Smooth muscle cell (in vitro differentiated cells): Measurements from ENCODE around the gene C17orf50. TPM values are rescaled to one million over a fixed set of nuclear protein-coding genes. Genes with fewer than 3 reads are reported as not detected.

ENCODE experiments used
- DNase-seq: peaks from one replicate; lab custom pipeline; 2025; ENCODE audit not compliant: unreplicated experiment; lab: John Stamatoyannopoulos, UW
- H2AFZ ChIP-seq: fragments of 200-600 bp; sonication (generic); 2 replicates; pipeline ENCODE4 v1.6.0; 2016; ENCODE audit warnings: antibody characterized with exemption, low read depth, mild to moderate bottlenecking
- H3F3A ChIP-seq: fragments of 200-600 bp; sonication (generic); 2 replicates; pipeline ENCODE4 v1.6.0; 2017; ENCODE audit warnings: antibody characterized with exemption, low read depth
- H3K27ac ChIP-seq: fragments of 200-600 bp; sonication (generic); 2 replicates; pipeline ENCODE4 v1.5.1; 2016; ENCODE audit warnings: low read depth, mild to moderate bottlenecking
- H3K27me3 ChIP-seq: fragments of 200-600 bp; sonication (generic); 2 replicates; pipeline ENCODE4 v1.6.1; 2016; ENCODE audit warnings: low read depth, mild to moderate bottlenecking
- H3K36me3 ChIP-seq: fragments of 200-600 bp; sonication (generic); 2 replicates; pipeline ENCODE4 v1.5.1; 2016; ENCODE audit warnings: low read depth
- H3K4me1 ChIP-seq: fragments of 200-600 bp; sonication (generic); 2 replicates; pipeline ENCODE4 v1.5.1; 2016; ENCODE audit warnings: low read depth
- H3K4me2 ChIP-seq: fragments of 200-600 bp; sonication (generic); 2 replicates; pipeline ENCODE4 v1.6.0; 2016; ENCODE audit warnings: mild to moderate bottlenecking
- H3K4me3 ChIP-seq: fragments of 200-600 bp; sonication (generic); 2 replicates; pipeline ENCODE4 v1.5.1; 2016; ENCODE audit warnings: mild to moderate bottlenecking
- H3K79me2 ChIP-seq: fragments of 200-600 bp; sonication (generic); 2 replicates; pipeline ENCODE4 v1.6.0; 2016; ENCODE audit warnings: low read depth, mild to moderate bottlenecking
- H3K9ac ChIP-seq: fragments of 200-600 bp; sonication (generic); 2 replicates; pipeline ENCODE4 v1.6.0; 2016; ENCODE audit warnings: low read depth
- H3K9me3 ChIP-seq: fragments of 200-600 bp; sonication (generic); replicated peaks from 2 replicates; pipeline ENCODE4 v1.5.1; 2016; ENCODE audit warnings: low read depth
- H4K20me1 ChIP-seq: fragments of 200-600 bp; sonication (generic); 2 replicates; pipeline ENCODE4 v1.6.0; 2016; ENCODE audit warnings: low read depth
- CTCF ChIP-seq: fragments of 200-600 bp; sonication (generic); IDR thresholded peaks from 2 replicates; pipeline ENCODE4 v1.5.1; 2017; ENCODE audit warnings: borderline replicate concordance, mild to moderate bottlenecking, antibody characterized with exemption; ENCODE audit not compliant: insufficient read depth, poor library complexity, severe bottlenecking
- WGBS: methylation state at CpG from one replicate; pipeline ENCODE4 v1.1.7; 2016; ENCODE audit warnings: low lambda C conversion rate; 5-methylcytosine and 5-hydroxymethylcytosine counted together
- polyA plus RNA-seq: library from polyadenylated mRNA; unstranded; fragments of >200 nt; fragmentation: Nextera tagmentation; extraction: Ambion mirVana; gene quantifications from 2 replicates; pipeline ENCODE4 v1.2.1, GENCODE V29; 2016
- total RNA-seq: library from RNA; depleted of rRNA; stranded (reverse); fragments of >200 nt; gene quantifications from 2 replicates; pipeline ENCODE4 v1.2.3, GENCODE V29; 2014

The C17orf50 gene
- total and polyA plus RNA-seq, 2 experiments from 2014 or later: 0.33 TPM; not detected in 1

GRCh38 chr17:35774499-35774898, 13.8 kb downstream of the C17orf50 start:
- Histone ChIP-seq H3K27ac (no peak overlapping the region), H3K4me2 (peak overlapping the region; percentile 8), H3K9me3 (no peaks in the 10 kb centered on the region), H3K79me2 (no peaks in the 10 kb centered on the region), H3K4me1 (peaks cover 25% of the 10 kb centered on the region), H3F3A (peaks cover 27% of the 10 kb centered on the region), H4K20me1 (no peaks in the 10 kb centered on the region), H3K27me3 (no peaks in the 10 kb centered on the region), H3K4me3 (no peak overlapping the region), H3K36me3 (no peaks in the 10 kb centered on the region), H2AFZ (no peak overlapping the region), H3K9ac (no peak overlapping the region)
- no peak for TF ChIP-seq CTCF
- WGBS: 39% methylated on average over 5 of the region's 5 CpGs
- no peak for DNase-seq

GRCh38 chr17:35775039-35775438, 14.4 kb downstream of the C17orf50 start:
- Histone ChIP-seq H3K36me3 (no peaks in the 10 kb centered on the region), H2AFZ (no peak overlapping the region), H3K4me2 (peak overlapping the region; percentile 8), H3K79me2 (no peaks in the 10 kb centered on the region), H3K4me1 (peaks cover 25% of the 10 kb centered on the region), H3K9me3 (no peaks in the 10 kb centered on the region), H3K27ac (no peak overlapping the region), H3F3A (peaks cover 27% of the 10 kb centered on the region), H3K9ac (no peak overlapping the region), H3K4me3 (no peak overlapping the region), H4K20me1 (no peaks in the 10 kb centered on the region), H3K27me3 (no peaks in the 10 kb centered on the region)
- no peak for DNase-seq
- 90% methylated on average over 5 of the region's 5 CpGs for WGBS
- no peak for TF ChIP-seq CTCF

GRCh38 chr17:35775583-35775982, 14.9 kb downstream of the C17orf50 start:
- H3K4me1 ChIP-seq: peaks cover 25% of the 10 kb centered on the region
- DNase-seq: no peak

More at GRCh38 chr17:35775583-35775982, 14.9 kb downstream of the C17orf50 start:
- Histone ChIP-seq H2AFZ (no peak overlapping the region), H4K20me1 (no peaks in the 10 kb centered on the region), H3K9ac (no peak overlapping the region), H3F3A (peaks cover 27% of the 10 kb centered on the region), H3K4me3 (no peak overlapping the region), H3K9me3 (no peaks in the 10 kb centered on the region), H3K79me2 (no peaks in the 10 kb centered on the region), H3K27ac (no peak overlapping the region), H3K4me2 (peak overlapping the region; percentile 8), H3K36me3 (no peaks in the 10 kb centered on the region), H3K27me3 (no peaks in the 10 kb centered on the region)
- no peak for TF ChIP-seq CTCF
- WGBS: 80% methylated on average over 6 of the region's 6 CpGs
